Activated CD8-positive, alpha-beta memory T cell treated with anti-CD3 and anti-CD28 coated beads, Interleukin-2, amount 10 ng/mL, durations not matched to agents 7 days and 5 days (primary cell): ENCODE data around the gene ZNF569. TPM values are rescaled to one million over a fixed set of nuclear protein-coding genes. Genes with fewer than 3 reads are reported as not detected.
"Not testable (repeated sequence)": the region's sequence is repeated elsewhere in the genome, so short reads cannot be mapped to it uniquely, and the experiment has no call there.

ENCODE experiments used
- ATAC-seq: fragments of 150-1000 bp; cut with Tn5 transposase; one replicate; pipeline ENCODE4 v1.10.0; 2021; ENCODE audit warnings: moderate library complexity
- CTCF ChIA-PET: fragments of 350-600 bp; sonication (Branson Sonifier 250); formaldehyde crosslinking; loops from one replicate; lab custom pipeline; 2021; ENCODE audit warnings: antibody characterized with exemption; lab: Charles Lee
- DNase-seq: peaks from one replicate; pipeline ENCODE4 v3.0.0-alpha.2; 2020
- H3K27ac Mint-ChIP-seq: one replicate; pipeline ENCODE4 v1.8.0; 2021; ENCODE audit warnings: mild to moderate bottlenecking, mixed read lengths
- H3K27me3 Mint-ChIP-seq: one replicate; pipeline ENCODE4 v1.8.0; 2021; ENCODE audit warnings: mixed read lengths
- H3K36me3 Mint-ChIP-seq: one replicate; pipeline ENCODE4 v1.8.0; 2021; ENCODE audit warnings: mild to moderate bottlenecking, mixed read lengths
- H3K4me1 Mint-ChIP-seq: one replicate; pipeline ENCODE4 v1.8.0; 2021; ENCODE audit warnings: mixed read lengths
- H3K4me3 Mint-ChIP-seq: one replicate; pipeline ENCODE4 v1.8.0; 2021; ENCODE audit warnings: mild to moderate bottlenecking, moderate library complexity, mixed read lengths
- H3K9me3 Mint-ChIP-seq: one replicate; pipeline ENCODE4 v1.8.0; 2022; ENCODE audit warnings: low read depth, mixed read lengths
- total RNA-seq, 2 experiments: library from RNA; stranded (reverse); gene quantifications; one replicate each; pipeline ENCODE4 v1.2.3, GENCODE V29; 2021

Gene ZNF569
- total RNA-seq, 2 experiments from 2014 or later, result 5.5 to 6.9 TPM

DNA sequence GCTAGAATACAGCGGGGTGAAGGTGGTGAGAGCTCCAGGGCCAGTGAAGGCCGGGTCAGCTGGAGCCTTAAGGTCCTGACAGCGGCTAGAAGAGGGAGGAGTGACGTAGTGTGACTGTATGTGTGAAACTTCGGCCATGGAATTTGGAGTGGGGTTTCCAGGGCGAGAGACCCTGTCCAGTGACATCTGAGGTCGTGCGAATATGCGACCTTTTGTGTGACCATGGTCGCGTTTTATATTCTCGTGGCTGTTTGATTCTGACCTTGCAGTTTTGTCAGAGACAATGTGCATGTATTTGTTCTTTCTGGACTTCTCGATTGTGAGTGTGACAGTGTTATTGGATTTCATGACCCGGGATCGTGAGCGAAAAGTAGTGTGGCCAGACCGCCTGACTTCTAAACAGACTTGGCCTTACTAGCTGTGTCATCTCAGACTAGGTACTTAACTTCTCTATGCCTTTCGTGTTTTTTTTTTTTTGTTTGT, 405 bp upstream of the ZNF569 start:
- Mint-ChIP-seq H3K4me3 (peak overlapping the region; percentile 99), H3K27ac (peak overlapping the region; percentile 95), H3K27me3 (no peaks in the 10 kb centered on the region), H3K4me1 (peaks cover 31% of the 10 kb centered on the region), H3K36me3 (peaks cover 32% of the 10 kb centered on the region), H3K9me3 (peaks cover 6% of the 10 kb centered on the region)
- no peak for ATAC-seq
- DNase-seq, result no peak
- CTCF ChIA-PET, result interaction anchor here (0.9 to 1.6 kb wide), 2 partner anchors 84 to 190 kb away, joined by 3 to 7 read pairs; no protein-coding TSS in a partner anchor

DNA sequence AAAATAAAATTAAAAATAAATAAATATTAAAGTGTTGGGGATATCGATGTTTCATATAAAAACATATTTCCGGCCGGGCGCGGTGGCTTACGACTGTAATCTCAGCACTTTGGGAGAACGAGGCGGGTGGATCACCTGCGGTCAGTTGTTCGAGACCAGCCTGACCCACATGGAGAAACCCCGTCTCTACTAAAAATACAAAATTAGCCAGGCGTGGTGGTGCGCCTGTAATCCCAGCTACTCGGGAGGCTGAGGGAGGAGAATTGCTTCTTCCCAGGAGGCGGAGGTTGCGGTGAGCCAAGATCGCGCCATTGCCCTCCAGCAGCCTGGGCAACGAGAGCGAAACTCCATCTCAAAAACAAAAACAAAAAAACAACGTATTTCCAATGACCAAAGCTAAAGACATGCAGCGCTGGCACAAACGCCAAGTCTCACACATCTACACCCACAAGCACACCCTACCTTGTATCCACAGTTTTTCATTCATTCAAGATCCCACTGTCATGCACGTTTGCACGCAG, 907 bp downstream of the ZNF569 start:
- no peak for DNase-seq
- ATAC-seq, result no peak
- H3K4me3 Mint-ChIP-seq, result peak overlapping the region; percentile 99
- H3K36me3 Mint-ChIP-seq, result peaks cover 32% of the 10 kb centered on the region
- H3K27ac Mint-ChIP-seq, result peak overlapping the region; percentile 95
- H3K27me3 Mint-ChIP-seq, result no peaks in the 10 kb centered on the region
- CTCF ChIA-PET, result interaction anchor here (0.8 to 1.6 kb wide), 4 partner anchors 85 to 149 kb away, joined by 3 to 7 read pairs (median 3); partner anchors contain the start of gene ZNF527
- peaks cover 6% of the 10 kb centered on the region for H3K9me3 Mint-ChIP-seq
- peaks cover 31% of the 10 kb centered on the region for H3K4me1 Mint-ChIP-seq

DNA sequence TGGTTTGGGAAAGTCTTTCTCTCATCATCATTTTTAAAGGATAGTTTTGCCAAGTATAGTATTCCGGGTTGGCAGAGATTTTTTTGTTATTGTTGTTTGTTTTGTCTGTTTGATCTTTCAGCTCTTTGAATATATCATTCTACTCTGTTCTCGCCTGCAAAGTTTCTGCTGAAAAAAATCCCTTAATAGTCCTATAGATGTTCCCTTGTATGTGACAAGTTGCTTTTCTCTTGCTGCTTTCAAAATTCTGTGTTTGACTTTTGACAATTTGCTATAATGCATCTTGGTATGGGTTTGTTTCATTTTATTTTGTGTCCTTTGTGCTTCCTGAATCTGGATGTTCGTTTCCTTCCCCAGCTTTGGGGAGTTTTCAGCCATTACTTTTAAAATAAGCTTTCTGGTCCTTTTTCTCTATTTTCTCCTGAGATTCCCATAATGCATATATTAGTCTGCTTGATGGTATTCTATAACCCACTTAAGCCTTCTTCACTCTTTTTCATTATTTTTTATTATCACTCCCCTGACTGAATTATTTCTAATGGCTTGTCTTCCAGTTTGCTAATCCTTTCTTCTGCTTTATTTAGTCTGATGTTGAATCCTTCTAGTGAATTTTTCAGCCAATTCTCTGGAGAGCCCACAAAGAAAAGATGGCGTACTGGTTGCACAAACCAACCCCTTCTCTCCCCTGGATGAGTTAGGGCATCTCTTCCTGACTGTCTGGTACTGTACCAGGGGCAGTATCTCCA, 14.6 kb downstream of the ZNF569 start:
- H3K27me3 Mint-ChIP-seq, result no peaks in the 10 kb centered on the region
- H3K4me3 Mint-ChIP-seq, result no peak overlapping the region
- no peak overlapping the region for H3K27ac Mint-ChIP-seq
- H3K4me1 Mint-ChIP-seq, result no peaks in the 10 kb centered on the region
- ATAC-seq (no peak), DNase-seq (no peak)
- CTCF ChIA-PET, result no interaction called here
- peaks cover 65% of the 10 kb centered on the region for H3K9me3 Mint-ChIP-seq
- peaks cover 43% of the 10 kb centered on the region for H3K36me3 Mint-ChIP-seq

DNA sequence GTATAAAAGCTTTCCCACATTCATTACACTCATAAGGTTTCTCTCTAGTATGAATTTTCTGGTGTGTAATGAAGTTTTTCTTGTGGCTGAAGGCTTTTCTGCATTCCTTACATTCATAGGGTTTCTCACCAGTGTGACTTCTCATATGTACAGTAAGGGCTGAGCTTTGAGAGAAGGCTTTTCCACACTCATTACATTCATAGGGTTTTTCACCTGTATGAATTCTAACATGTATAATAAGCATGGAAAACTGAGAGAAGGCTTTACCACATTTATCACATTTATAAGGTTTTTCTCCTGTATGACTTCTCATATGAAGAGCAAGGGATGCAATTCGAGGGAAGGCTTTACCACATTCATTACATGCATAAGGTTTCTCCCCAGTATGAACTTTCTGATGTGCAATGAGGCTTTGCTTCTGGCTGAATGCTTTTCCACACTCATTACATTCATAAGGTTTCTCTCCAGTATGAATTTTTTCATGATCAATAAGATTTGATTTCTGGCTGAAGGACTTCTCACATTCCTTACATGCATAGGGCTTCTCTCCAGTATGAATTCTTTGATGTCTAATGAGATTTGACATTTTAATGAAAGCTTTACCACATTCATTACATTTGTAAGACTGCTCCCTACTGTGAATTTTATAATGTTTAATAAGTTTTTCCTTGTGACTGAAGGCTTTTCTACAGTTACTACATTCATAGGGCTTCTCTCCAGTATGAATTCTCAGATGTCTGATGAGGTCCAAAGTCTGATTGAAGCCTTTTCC, 53.7 kb downstream of the ZNF569 start:
- no peak overlapping the region for H3K27ac Mint-ChIP-seq
- DNase-seq (no peak), ATAC-seq (no peak)
- H3K4me1 Mint-ChIP-seq, result no peaks in the 10 kb centered on the region
- H3K27me3 Mint-ChIP-seq, result no peaks in the 10 kb centered on the region
- H3K9me3 Mint-ChIP-seq, result peaks cover 45% of the 10 kb centered on the region
- CTCF ChIA-PET, result no interaction called here
- peaks cover 47% of the 10 kb centered on the region for H3K36me3 Mint-ChIP-seq
- H3K4me3 Mint-ChIP-seq, result no peak overlapping the region

DNA sequence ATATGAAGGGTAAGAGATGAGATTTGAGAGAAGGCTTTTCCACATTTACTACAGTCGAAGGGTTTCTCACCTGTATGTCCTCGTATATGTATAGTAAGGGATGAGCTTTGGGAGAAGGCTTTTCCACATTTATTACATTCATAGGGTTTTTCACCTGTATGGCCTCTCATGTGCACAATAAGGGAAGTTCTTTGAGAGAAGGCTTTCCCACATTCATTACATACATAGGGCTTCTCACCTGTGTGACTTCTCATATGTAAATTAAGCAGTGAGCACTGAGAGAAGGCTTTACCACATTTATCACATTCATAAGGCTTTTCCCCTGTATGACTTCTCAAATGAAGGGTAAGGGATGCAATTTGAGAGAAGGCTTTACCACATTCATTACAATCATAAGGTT, 54.5 kb downstream of the ZNF569 start:
- Mint-ChIP-seq H3K4me3 (no peak overlapping the region), H3K4me1 (no peaks in the 10 kb centered on the region), H3K27ac (no peak overlapping the region), H3K27me3 (no peaks in the 10 kb centered on the region), H3K9me3 (peaks cover 42% of the 10 kb centered on the region), H3K36me3 (peaks cover 41% of the 10 kb centered on the region)
- no peak for ATAC-seq
- CTCF ChIA-PET, result no interaction called here
- no peak for DNase-seq

DNA sequence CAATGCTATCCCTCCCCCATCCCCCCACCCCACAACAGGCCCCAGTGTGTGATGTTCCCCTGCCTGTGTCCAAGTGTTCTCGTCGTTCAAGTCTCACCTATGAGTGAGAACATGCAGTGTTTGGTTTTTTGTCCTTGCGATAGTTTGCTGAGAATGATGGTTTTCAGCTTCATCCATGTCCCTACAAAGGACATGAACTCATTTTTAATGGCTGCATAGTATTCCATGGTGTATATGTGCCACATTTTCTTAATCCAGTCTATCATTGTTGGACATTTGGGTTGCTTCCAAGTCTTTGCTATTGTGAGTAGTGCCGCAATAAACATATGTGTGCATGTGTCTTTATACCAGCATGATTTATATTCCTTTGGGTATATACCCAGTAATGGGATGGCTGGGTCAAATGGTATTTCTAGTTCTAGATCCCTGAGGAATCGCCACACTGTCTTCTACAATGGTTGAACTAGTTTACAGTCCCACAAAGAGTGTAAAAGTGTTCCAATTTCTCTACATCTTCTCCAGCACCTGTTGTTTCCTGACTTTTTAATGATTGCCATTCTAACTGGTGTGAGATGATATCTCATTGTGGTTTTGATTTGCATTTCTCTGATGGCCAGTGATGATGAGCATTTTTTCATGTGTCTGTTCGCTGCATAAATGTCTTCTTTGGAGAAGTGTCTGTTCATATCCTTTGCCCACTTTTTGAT, 61.0 kb downstream of the ZNF569 start:
- H3K27me3 Mint-ChIP-seq, H3K4me3 Mint-ChIP-seq, H3K27ac Mint-ChIP-seq, H3K4me1 Mint-ChIP-seq, H3K36me3 Mint-ChIP-seq, ATAC-seq, CTCF ChIA-PET, DNase-seq: not testable (repeated sequence)
- peaks cover 28% of the 10 kb centered on the region for H3K9me3 Mint-ChIP-seq

DNA sequence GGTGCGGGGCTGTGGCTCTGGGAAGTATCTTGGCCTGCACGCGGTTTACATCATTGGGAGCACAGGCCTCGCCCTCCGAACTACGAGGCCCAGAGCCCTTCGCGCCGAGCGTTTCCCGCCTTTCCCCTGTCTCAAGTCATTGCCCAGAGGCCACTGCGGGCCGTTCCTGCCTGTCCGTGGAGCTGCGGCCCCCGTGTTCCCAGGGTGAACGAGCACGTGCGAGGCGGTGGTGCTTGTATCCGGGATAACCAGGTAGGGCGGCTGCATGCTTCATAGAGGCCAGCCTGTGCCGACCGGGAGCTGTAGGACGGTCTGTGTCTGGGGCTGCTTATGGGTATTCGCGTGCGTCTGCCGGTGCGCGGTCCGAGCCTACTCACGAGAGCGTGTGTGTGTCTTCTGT, 63.8 kb downstream of the ZNF569 start:
- Mint-ChIP-seq H3K36me3 (peaks cover 5% of the 10 kb centered on the region), H3K9me3 (peaks cover 24% of the 10 kb centered on the region)
- no peak for ATAC-seq

DNA sequence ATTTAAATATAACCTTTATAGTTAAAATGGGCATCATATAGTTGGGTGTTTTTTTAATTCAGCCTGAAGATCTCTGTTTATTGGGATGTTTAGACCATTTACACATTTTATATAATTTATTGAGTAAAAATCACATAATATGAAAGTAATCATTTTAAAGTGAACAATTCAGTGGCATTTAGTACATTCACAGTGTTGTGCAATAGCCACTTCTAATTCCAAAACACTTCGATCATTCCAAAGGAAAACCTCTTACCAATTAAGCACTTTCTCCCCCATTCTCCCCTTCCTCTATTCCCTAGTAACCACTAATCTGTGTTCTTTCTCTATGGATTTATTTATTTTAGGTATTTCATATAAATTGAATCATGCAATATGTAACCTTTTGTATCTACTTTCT, 66.2 kb downstream of the ZNF569 start:
- CTCF ChIA-PET, result no interaction called here
- DNase-seq, result no peak
- Mint-ChIP-seq H3K4me3 (no peak overlapping the region), H3K27me3 (no peaks in the 10 kb centered on the region), H3K4me1 (no peaks in the 10 kb centered on the region), H3K36me3 (peaks cover 5% of the 10 kb centered on the region), H3K27ac (no peak overlapping the region), H3K9me3 (peaks cover 24% of the 10 kb centered on the region)
- no peak for ATAC-seq

More for the DNA sequence above, 63.8 kb downstream of the ZNF569 start:
- Mint-ChIP-seq H3K4me1 (no peaks in the 10 kb centered on the region), H3K27me3 (no peaks in the 10 kb centered on the region), H3K4me3 (no peak overlapping the region), H3K27ac (no peak overlapping the region)
- no peak for DNase-seq
- CTCF ChIA-PET, result no interaction called here

DNA sequence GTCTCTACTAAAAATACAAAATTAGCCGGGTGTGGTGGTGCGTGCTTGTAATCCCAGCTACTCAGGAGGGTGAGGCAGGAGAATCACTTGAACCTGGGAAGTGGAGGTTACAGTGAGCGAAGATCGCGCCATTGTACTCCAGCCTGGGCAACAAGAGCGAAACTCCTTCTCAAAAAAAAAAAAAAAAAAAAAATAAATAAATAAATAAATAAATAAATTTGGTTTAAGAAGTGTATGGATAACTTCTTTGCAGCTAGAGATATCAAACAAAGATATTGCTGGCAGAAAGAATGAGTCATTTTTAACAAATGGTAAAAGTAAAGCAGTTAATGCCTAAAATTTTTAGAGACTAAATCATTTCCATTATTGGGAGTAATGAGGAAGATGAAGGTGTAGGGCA, 75.8 kb downstream of the ZNF569 start:
- H3K36me3 Mint-ChIP-seq, result peaks cover 36% of the 10 kb centered on the region
- not testable (repeated sequence) for H3K4me3 Mint-ChIP-seq, H3K27ac Mint-ChIP-seq

DNA sequence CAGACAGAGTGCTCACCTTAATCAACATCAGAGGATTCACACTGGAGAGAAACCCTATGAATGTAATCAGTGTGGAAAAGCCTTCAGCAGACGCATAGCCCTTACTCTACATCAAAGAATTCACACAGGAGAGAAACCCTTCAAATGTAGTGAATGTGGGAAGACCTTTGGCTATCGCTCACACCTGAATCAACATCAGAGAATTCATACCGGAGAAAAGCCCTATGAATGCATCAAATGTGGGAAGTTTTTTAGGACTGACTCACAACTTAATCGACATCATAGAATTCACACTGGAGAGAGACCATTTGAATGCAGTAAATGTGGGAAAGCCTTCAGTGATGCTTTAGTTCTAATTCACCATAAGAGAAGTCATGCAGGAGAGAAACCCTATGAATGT, 78.0 kb downstream of the ZNF569 start:
- ATAC-seq, result no peak
- H3K4me1 Mint-ChIP-seq, result no peaks in the 10 kb centered on the region
- H3K27me3 Mint-ChIP-seq, result no peaks in the 10 kb centered on the region
- CTCF ChIA-PET, result no interaction called here
- H3K9me3 Mint-ChIP-seq, result peaks cover 54% of the 10 kb centered on the region
- no peak overlapping the region for H3K27ac Mint-ChIP-seq
- H3K36me3 Mint-ChIP-seq, result peaks cover 55% of the 10 kb centered on the region
- H3K4me3 Mint-ChIP-seq, result no peak overlapping the region
- DNase-seq, result no peak

More for the DNA sequence above, 75.8 kb downstream of the ZNF569 start:
- H3K27me3 Mint-ChIP-seq, DNase-seq, CTCF ChIA-PET, ATAC-seq, H3K4me1 Mint-ChIP-seq: not testable (repeated sequence)
- peaks cover 44% of the 10 kb centered on the region for H3K9me3 Mint-ChIP-seq

DNA sequence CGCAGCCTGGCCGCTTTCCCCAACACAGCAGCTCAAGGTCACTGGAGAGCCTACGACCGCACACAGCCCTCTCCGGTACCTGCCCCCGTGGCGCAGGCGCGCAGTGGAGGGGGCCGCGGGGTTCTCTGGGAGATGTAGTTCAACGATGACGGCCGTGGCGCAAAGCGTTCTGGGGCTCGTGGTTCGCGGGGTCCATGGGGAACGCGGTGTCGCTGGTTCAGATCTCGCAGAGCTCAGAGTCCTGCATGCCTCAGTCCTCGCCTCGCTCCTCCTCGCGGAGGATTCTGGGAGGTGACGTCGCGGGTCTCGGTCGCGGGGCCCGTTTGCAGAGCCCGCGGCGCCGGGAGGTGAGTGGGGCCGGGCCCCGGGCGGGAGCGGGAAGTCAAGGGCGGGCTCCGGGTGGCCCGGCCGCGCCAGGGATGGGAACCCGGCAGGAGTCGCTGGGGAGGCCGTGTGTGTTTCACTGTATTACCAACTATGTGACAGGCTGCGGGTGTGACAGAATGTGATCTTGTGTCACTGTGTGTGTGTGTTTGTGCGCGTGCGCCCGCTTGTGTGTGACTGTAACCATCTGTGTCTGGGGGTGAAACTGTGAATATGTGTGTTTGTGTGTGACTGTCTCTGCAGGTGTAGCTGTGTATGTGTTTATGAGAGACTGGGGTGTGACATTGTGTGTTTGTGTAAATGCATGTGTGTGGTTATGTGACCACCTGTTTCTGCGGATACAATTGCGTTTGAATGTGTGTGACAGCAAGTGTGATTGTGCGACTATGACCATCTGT, 96.2 kb downstream of the ZNF569 start, which contains the start of gene ZNF527:
ZNF527 (plus strand) TSS at position 220 of the 782 bp plus-strand sequence. CDS start 3,100 bp downstream, outside the sequence.
- Mint-ChIP-seq H3K4me3 (peak within 1 kb of the TSS; percentile 87), H3K27ac (peak within 1 kb of the TSS; percentile 94), H3K4me1 (peaks cover 14% of the 10 kb centered on the region), H3K36me3 (peaks cover 20% of the 10 kb centered on the region), H3K27me3 (no peaks in the 10 kb centered on the region), H3K9me3 (peaks cover 13% of the 10 kb centered on the region)
- DNase-seq, result peak; percentile 99
- CTCF ChIA-PET, result interaction anchor here (0.8 to 1.4 kb wide), 7 partner anchors 12 to 181 kb away, joined by 3 to 8 read pairs (median 4); partner anchors contain the start of genes ZNF569 and ZNF793
- ATAC-seq, result peak; percentile 98

DNA sequence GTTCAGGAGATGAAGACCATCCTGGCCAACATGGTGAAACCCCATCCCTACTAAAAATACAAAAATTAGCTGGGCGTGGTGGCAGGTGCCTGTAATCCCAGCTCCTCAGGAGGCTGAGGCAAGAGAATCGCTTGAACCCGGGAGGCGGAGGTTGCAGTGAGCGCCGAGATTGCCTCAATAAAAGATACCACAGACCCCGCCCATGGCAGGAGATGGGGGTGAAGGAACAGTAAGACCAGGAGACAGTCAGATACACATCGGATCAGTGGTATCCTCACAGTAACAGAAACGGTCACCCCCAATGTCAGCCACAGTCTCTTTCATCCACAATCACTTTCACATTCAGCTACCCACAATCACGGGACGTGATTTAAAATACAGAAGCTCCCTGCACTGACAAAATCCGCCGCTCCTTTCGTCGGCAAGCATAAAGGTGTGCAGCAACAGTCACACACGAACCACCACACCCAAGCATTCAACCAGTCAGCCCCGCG, 96.8 kb downstream of the ZNF569 start:
- CTCF ChIA-PET, result interaction anchor here (0.8 to 1.4 kb wide), 7 partner anchors 13 to 181 kb away, joined by 3 to 8 read pairs (median 4); partner anchors contain the start of genes ZNF569 and ZNF793
- DNase-seq, H3K27me3 Mint-ChIP-seq: not testable (repeated sequence)
- peaks cover 14% of the 10 kb centered on the region for H3K4me1 Mint-ChIP-seq
- H3K4me3 Mint-ChIP-seq, result peak overlapping the region; percentile 87
- peak overlapping the region; percentile 94 for H3K27ac Mint-ChIP-seq
- peaks cover 17% of the 10 kb centered on the region for H3K9me3 Mint-ChIP-seq
- H3K36me3 Mint-ChIP-seq, result peaks cover 23% of the 10 kb centered on the region
- ATAC-seq, result peak; percentile 50
